Measurements from ENCODE around the gene SLC35F4. TPM values are rescaled to one million over a fixed set of nuclear protein-coding genes. Genes with fewer than 3 reads are reported as not detected.

Gene SLC35F4
- total and polyA plus RNA-seq, 2 experiments from 2014 or later, result 0.07 TPM; not detected in 1

DNA sequence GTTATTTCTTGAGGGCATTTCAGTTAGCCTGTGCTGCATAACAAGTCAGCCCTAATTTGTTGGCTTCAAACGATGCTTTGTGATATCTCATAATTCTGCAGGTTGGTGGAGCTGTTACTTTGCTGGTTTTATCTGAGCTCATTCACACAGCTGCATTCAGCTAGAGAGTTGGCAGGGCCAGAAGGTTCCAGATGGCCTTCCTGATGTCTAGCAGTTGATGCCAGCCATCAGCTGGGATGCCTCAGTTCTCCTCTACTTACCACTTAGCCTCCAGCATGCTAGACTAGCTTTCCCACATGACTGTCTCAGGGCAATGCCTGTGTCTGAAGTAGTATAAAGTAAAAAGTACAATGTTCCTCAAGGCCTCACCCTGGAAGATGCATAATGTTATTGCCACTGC, 130.6 kb downstream of the SLC35F4 start:
- Histone ChIP-seq H3K4me2 (no peak overlapping the region), H3K4me1 (ENCODE audit: insufficient read depth) (no peaks in the 10 kb centered on the region), H3K27me3 (no peaks in the 10 kb centered on the region), H3K27ac (no peak overlapping the region), H3K36me3 (replicated peaks; ENCODE audit: insufficient read depth, low read depth) (no peaks in the 10 kb centered on the region), H2AFZ (no peak overlapping the region), H3K9me3 (ENCODE audit: low read depth) (no peaks in the 10 kb centered on the region), H3K4me3 (no peak overlapping the region), H4K20me1 (ENCODE audit: insufficient read depth, poor library complexity, severe bottlenecking) (no peaks in the 10 kb centered on the region), H3K9me2 (replicated peaks; ENCODE audit: insufficient read depth) (no peaks in the 10 kb centered on the region), H3K79me2 (no peaks in the 10 kb centered on the region)
- DNase-seq (ENCODE audit: low spot score), result no peak
- TF ChIP-seq, protein P1, sequence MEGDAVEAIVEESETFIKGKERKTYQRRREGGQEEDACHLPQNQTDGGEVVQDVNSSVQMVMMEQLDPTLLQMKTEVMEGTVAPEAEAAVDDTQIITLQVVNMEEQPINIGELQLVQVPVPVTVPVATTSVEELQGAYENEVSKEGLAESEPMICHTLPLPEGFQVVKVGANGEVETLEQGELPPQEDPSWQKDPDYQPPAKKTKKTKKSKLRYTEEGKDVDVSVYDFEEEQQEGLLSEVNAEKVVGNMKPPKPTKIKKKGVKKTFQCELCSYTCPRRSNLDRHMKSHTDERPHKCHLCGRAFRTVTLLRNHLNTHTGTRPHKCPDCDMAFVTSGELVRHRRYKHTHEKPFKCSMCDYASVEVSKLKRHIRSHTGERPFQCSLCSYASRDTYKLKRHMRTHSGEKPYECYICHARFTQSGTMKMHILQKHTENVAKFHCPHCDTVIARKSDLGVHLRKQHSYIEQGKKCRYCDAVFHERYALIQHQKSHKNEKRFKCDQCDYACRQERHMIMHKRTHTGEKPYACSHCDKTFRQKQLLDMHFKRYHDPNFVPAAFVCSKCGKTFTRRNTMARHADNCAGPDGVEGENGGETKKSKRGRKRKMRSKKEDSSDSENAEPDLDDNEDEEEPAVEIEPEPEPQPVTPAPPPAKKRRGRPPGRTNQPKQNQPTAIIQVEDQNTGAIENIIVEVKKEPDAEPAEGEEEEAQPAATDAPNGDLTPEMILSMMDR (IDR thresholded peaks at IDR 0.05; ENCODE audit: poor library complexity), result no peak
- TF ChIP-seq EZH2phosphoT487 (IDR thresholded peaks at IDR 0.05; ENCODE audit: low read depth, severe bottlenecking, unreplicated experiment) (no peak), EZH2 (IDR thresholded peaks at IDR 0.05; ENCODE audit: borderline replicate concordance) (no peak)
- WGBS (ENCODE audit: low lambda C conversion rate, missing lambda C conversion rate), result 93% methylated on average over 1 of the region's 1 CpG

DNA sequence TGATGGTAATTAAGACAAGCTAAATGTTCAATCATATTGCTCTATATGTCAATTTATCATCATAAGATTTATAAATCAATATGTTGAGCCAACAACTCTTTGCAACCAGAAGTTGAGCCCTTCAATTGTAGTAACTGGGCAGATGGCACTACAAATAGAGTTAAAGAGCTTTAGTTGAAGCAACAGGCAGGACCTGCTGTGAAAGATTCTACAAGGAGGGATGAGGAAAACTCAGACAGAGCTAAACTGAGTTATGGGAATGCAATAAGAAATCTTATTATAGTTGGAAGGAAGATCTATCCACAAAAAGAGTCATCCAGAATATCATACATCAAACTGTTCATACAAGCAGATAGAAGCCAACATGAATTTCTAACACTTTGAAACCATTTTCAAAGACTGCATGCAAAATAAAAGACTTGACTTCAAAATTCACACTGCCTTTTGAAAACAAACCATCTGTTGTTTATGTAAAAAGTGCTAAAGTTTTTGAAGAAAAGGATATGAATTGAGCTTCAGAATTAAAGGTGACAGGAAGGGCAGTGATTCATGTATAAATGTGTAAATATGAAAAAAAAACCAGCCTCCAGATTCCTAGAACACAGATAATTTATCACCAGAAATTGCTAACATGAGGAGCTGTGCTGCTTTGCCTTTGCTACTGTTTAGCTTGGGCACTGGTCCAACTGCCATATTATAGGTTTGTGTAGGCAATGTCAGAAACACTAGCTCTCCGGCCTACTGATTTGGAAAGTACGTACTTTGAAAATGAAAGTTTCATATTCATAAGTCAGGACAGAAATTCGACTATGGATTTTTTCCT, 133.2 kb downstream of the SLC35F4 start:
- Histone ChIP-seq H3K27me3 (no peaks in the 10 kb centered on the region), H3K4me2 (no peak overlapping the region), H3K4me1 (ENCODE audit: insufficient read depth) (no peaks in the 10 kb centered on the region), H2AFZ (no peak overlapping the region), H3K4me3 (no peak overlapping the region), H3K9me2 (replicated peaks; ENCODE audit: insufficient read depth) (no peaks in the 10 kb centered on the region), H3K36me3 (replicated peaks; ENCODE audit: insufficient read depth, low read depth) (no peaks in the 10 kb centered on the region), H3K9me3 (ENCODE audit: low read depth) (no peaks in the 10 kb centered on the region), H3K79me2 (no peaks in the 10 kb centered on the region), H4K20me1 (ENCODE audit: insufficient read depth, poor library complexity, severe bottlenecking) (no peaks in the 10 kb centered on the region), H3K27ac (no peak overlapping the region)
- WGBS (ENCODE audit: low lambda C conversion rate, missing lambda C conversion rate), result 43% methylated on average over 3 of the region's 3 CpGs
- TF ChIP-seq, protein P1 (IDR thresholded peaks at IDR 0.05; ENCODE audit: poor library complexity), result no peak
- peak; percentile 33 for DNase-seq (ENCODE audit: low spot score)

DNA sequence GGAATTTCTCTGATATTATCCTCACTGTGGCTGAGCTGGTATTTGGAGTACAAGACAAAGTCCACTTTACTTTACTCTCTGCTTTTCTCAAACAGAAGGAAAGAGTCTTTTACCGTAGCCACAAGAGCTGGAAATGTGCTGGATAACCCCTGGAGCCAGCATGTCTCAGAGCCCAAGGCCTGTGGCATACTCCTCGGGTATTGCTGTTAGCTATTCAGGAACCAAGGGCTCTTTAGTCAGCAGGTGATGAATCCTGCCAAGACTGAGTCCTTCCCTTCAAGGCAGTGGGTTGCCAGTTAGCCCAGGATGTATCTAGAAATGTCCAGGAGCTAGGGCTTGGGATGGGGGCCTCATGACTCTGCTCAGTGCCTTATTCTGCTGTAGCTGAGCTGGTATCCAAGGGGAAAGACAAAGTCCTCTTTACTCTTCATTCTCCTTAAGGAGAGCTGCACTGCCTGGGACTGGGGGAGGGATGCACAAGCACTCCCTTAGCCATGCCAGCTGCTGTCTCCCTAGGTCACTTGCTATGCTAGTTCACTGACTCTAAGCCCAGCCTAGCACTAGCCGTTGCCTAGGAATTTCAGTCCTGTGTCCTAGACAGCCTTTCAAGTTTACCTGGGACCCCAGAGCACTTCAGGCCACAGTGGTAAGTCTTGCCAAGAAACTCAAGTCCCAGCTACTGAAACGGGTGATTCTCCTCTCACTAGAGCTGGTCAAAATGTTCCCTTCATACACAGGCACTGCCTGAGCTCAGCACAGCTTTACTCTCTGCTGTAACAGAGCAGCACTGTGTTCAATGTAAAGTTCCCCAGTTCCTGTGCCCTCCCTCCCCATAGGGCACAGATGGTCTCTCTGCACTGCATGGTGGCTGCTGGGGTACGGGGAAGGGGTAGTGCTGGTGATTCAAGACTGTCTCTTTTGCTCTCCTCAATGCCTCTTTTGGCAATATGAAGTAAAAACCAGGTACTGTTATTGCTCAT, 136.4 kb downstream of the SLC35F4 start:
- WGBS (ENCODE audit: low lambda C conversion rate, missing lambda C conversion rate), result 59% methylated on average over 5 of the region's 5 CpGs
- no peak for DNase-seq (ENCODE audit: low spot score)
- no peaks in the 10 kb centered on the region for H3K27me3 ChIP-seq
- H3K4me1 ChIP-seq (ENCODE audit: insufficient read depth), result no peaks in the 10 kb centered on the region
- H3K27ac ChIP-seq, result no peak overlapping the region
- H3K9me2 ChIP-seq (replicated peaks; ENCODE audit: insufficient read depth), result no peaks in the 10 kb centered on the region
- H3K4me2 ChIP-seq, result no peak overlapping the region
- TF ChIP-seq EZH2phosphoT487 (IDR thresholded peaks at IDR 0.05; ENCODE audit: low read depth, severe bottlenecking, unreplicated experiment), result no peak
- TF ChIP-seq, protein P1 (IDR thresholded peaks at IDR 0.05; ENCODE audit: poor library complexity), result no peak
- TF ChIP-seq EZH2 (IDR thresholded peaks at IDR 0.05; ENCODE audit: borderline replicate concordance), result no peak
- no peak overlapping the region for H3K4me3 ChIP-seq
- no peaks in the 10 kb centered on the region for H3K79me2 ChIP-seq
- H4K20me1 ChIP-seq (ENCODE audit: insufficient read depth, poor library complexity, severe bottlenecking), result no peaks in the 10 kb centered on the region
- H3K36me3 ChIP-seq (replicated peaks; ENCODE audit: insufficient read depth, low read depth), result no peaks in the 10 kb centered on the region
- H2AFZ ChIP-seq, result no peak overlapping the region
- H3K9me3 ChIP-seq (ENCODE audit: low read depth), result no peaks in the 10 kb centered on the region
